GM18907 (cell line): Measurements from ENCODE around the gene FAM149A.

Experiments used
- ATAC-seq: cut with Tn5 transposase; IDR thresholded peaks from one replicate; pipeline ENCODE4 v1.9.1; 2021; ENCODE audit warnings: mild to moderate bottlenecking, moderate library complexity; ENCODE audit not compliant: unreplicated experiment

The FAM149A gene

GRCh38 chr4:186151499-186151898 lies 47.0 kb downstream of the FAM149A start:
- ATAC-seq = no peak

DNA sequence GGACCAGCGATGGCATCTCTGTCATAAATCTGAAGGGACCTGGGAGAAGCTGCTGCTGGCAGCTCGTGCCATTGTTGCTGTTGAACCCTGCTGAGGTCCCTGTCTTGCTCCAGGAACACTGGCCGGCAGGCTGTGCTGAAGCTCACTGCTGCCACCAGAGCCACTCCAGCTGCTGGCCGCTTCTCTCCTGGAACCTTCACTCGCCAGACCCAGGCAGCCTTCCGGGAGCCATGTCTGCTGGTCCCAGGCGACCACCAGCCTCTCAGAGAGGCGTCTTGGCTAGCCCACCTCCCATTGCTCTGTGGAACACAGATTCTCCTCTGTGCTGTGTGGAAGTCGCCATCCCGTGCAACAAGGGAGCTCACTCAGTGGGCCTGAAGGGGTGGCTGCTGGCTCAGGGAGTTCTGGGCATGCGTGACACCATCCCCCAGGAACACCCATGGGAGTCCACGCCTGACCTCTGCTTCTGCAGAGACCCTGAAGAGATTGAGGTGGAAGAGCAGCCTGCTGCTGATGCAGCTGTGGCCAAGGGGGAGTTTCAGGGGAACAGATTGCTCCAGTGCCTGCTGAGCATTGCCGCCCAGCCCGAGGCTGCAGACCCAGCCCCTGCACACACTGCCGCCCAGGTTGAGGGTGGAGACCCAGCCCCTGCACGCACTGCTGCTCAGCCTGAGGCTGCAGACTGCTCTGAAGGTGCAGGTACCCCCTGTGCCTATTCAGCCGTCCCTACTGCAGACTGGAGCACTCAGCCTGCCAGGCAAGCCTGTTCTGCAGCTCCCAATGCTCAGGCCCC lies 53.7 kb downstream of the FAM149A start:
- ATAC-seq = no peak

- no peak for ATAC-seq
Observed at GRCh38 chr4:186158966-186159365, 54.5 kb downstream of the FAM149A start.

DNA sequence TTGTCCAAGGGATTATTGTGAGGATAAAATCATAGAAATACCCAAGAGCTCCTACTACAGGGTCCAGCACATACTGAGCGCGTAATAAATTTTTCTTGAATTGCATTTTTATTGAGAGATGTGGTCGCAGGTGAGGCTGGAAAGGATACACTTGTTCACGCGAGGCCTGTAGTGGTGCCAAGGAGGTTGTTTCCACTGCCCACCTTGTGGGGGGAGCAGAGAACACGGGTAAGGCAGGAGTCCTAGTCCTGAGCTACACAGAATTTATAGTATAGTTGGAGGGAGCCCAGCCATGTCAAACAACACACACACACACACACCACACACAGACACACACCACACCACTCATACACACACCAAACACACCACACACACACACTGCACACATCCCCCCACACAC lies 55.1 kb downstream of the FAM149A start:
- ATAC-seq = no peak

GRCh38 chr4:186161138-186161537 lies 56.6 kb downstream of the FAM149A start:
- peak; percentile 94 for ATAC-seq

DNA sequence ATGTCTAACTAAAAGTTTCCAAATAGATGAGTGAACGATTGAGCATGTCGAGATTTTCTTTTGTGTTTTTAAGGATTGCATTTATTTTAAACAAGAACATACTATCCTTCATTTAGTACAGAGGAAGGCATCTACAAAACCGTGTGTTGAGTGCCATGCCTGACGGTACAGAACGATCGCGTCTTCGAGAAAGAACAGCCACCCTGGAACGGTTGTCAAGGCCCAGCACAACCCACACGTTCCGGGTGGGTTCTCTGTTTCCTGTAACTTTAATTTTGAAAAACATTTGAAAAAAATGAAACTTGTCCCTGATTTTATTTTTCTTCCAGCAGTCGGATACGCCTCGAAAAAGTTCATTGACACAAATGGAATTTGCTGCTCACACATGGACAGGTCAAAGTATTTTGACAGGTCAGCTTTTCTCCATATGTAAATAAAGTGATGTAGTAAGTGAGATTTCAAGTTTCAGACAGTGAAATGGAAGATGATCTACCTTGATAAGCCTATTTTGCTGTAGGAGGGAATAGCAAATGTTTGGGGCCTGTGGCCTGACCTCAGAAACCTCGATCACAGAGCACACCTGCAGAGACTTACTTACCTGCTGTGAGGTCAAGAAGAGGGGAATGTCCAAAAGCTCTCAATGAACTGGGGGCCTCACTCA lies 62.5 kb downstream of the FAM149A start:
- ATAC-seq = no peak

- no peak for ATAC-seq
Observed at GRCh38 chr4:186167605-186168004, 63.1 kb downstream of the FAM149A start.

- ATAC-seq = no peak
Observed at GRCh38 chr4:186168750-186169149, 64.2 kb downstream of the FAM149A start.

- ATAC-seq = no peak
Observed at GRCh38 chr4:186169333-186169944, 64.9 kb downstream of the FAM149A start.

DNA sequence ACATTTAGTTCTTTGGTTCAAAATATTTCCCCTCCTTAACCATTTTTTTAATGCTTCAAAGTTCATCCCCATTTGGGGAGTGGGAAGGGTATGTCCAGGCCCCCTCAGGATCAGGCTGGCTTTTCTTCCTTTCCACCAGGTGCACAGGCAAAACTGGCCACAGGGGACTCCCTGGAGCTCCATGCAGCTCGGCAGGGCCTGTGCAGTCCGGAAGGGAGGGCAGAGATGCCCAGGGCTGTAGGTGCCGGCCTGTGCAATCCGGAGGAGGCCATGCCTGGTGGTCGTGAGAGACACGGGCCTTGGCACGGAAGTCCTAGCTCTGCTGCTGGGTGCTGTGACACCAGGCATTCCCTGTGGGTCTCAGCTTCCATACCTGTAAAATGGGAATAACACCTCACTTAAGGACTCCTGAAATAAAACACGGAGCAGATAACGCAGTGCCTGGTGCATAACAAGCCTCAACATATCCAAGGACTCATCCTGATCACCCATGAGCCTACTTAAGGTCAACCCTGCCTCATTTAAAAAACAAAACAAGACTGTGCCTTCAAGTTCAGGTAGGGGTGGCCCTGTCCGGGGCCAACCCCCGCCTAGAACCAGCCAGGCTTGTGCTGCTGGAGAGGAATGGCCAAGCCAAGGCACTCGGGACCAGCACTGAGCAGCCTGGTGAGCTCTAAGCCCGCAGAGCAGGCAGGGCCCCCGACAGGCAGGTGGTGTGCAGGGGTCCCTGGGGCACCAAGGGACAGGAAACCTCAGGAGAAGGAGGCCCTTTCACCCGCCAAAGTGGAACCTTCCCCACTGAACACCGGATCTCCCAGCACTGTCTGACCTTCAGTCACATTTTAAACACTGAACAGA lies 65.7 kb downstream of the FAM149A start:
- ATAC-seq = no peak

GRCh38 chr4:186170966-186171365 lies 66.5 kb downstream of the FAM149A start:
- no peak for ATAC-seq

DNA sequence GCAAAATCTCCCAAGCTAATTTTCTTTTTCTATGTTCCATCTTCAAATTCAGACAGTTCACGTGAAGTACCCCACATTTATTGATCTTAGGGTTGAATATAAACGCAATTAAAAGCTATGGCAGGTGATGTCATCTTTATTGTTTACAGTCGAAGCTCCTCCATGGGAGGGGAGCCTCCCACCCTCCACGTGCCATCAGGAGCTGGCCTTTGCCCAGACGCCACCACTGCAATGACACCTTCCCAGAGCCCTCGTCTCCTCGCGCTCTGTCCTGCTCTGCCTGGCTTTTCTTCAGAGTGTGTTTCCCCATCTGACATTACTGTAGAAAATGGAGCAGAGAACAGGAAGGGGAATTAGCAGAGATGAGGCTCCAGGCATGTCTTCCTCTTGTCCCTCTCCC lies 68.0 kb downstream of the FAM149A start:
- ATAC-seq = no peak

DNA sequence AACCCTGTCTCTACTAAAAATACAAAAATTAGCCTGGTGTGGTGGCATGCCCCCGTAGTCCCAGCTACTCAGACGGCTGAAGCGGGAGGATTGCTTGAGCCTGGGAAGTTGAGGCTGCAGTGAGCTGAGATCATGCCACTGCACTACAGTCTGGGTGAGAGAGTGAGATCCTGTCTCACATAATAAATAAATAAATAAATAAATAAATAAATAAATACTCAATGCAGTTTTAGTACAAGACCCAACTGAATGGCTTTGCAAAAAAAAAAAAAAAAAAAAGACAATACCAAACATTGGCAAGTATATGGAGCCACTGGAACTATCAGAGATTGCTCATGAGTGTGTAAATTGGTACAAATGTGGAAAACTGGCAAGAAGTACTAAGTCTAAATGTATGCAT lies 83.6 kb downstream of the FAM149A start:
- ATAC-seq = no peak

DNA sequence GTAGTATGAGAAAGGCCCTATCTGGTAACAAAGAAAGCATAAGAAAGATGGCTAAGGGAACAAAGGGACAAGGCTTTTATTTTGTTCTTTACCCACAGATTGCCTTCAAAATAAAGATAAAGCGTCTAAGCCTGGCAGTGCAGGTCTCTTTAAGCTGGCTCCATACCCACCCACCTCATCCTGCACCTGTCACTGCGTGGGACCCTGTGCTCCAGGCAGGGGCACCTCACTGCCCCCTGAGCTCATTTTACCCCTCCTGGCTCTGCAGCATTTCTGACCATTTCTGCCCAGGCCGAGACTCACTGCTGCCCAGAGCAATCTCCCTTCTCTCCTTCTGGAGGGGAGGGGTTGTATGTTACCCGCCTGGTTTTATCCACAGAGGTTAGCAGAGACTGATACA lies 85.2 kb downstream of the FAM149A start:
- ATAC-seq = no peak

DNA sequence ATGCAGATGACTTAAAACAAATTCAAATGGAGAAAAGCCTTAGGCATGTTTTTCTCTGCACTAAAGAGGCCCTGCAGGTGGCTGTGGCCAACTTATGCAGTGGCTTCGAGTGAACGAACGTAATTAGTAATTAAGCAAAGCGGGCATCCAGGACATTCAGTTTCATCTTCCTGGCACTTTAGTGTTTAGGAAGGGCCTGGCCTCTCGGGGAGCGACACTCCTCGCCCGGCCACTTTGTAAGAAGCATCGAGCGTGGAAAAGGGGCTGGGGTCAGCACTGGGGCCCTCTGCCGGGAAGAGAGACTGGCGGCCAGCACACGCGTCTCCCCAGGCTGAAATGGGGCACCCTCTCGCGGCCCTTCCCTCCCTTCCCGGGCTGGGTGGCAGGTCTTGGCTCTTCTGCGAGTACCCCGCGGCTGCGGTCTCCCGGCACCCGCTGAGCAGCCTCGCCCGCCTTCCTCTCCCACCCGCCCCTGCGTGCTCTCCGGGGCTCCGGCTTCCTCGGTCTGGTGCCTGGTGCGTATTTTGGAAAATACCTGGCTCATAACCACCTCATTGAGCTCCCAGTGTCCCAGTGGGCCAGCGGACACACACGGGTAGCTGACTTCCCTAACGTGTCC lies 86.2 kb downstream of the FAM149A start:
- ATAC-seq = peak; percentile 44

DNA sequence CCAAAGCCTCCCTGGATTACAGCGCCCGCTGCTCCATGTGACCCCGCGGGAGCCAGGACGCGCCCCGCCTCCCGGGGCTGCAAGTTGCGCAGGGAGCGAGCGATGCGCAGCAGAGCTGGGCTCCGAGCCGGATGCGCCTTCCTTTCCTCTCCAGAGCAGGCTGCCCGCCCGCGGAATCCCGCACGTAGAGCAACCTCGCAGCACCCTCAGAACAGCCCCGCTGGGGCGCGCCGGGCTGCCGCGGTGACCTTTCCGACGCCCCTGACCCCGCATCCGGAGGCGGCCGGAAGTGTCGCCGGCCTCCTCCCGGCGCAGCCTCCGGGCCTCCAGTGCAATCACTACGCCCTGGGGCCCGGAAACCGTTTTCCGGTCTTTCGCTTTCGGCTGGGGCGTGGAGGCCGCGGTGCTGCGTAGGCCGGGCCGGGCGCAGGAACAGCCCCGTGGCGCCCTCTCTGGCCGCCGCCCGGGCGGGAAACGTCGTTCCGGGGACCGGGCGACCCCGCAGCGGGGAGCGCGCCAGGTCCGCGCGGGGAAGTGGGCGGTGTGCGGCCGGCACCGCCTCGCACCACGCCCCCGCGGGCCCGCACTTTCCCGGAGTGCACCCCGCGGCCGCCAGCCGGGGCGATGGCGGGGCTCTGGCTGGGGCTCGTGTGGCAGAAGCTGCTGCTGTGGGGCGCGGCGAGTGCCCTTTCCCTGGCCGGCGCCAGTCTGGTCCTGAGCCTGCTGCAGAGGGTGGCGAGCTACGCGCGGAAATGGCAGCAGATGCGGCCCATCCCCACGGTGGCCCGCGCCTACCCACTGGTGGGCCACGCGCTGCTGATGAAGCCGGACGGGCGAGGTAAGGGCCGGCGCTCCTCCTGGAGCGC lies 86.9 kb downstream of the FAM149A start, which contains the start of gene CYP4V2:
TSS of gene CYP4V2 (plus strand) at position 368 of the 866 bp plus-strand sequence. CDS start at position 625, 257 bp downstream.
- peak; percentile 91 for ATAC-seq

- peak; percentile 2 for ATAC-seq
Observed at GRCh38 chr4:186192066-186192612, 87.6 kb downstream of the FAM149A start.

DNA sequence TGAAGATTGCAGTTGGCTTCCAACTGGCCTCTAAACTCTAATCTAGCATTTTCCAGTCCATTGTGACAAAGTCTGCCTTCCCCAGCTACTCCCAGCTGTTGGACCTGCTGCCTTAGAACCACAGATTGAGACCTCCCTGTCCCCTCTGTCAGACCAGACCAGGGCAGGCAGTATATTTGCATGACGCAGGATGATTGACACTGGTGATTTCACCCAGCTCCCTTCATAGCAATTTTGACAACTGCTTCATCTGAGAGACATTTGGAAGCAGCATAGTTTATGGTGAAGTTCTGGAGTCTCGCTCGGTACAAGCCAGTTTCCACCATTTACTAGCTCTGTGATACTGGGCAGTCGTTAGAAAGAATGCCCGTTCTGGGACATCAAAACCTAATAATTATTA lies 89.3 kb downstream of the FAM149A start:
- no peak for ATAC-seq

DNA sequence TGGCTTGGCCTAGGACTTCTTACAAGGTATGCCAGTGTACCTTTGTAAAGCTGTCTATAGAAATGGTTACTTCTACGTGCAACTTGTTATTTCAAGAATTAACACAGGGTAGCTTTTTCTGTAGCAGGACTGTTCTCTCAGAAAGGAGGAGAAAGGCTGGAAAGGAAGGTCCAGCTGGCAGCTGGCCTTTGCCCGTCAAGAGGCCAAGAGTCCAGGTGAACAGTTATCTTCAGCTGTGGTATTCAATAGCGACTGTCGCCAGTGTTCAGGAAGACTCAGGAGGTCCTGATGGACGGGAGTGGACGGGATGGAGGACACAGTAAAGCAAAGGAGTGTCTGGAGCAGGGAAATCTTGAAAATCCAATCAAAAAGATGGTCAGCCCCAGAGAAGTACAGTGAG lies 91.6 kb downstream of the FAM149A start:
- no peak for ATAC-seq
